Stomach (tissue), 9 donors: ENCODE results near the gene GRIFIN. TPM values are rescaled to one million over a fixed set of nuclear protein-coding genes. Genes with fewer than 3 reads are reported as not detected.

ENCODE experiments used
- DNase-seq, 2 donors: peaks; one replicate each; pipeline versions ENCODE4 v3.0.0 to v3.0.0-alpha.2; 2013 to 2019
- H3K27ac ChIP-seq, 5 donors: fragments of 200-600 bp in 4 of 5; sonication (generic) in 4 of 5; one replicate each; pipeline ENCODE4 v1.5.1; 2013 to 2019; ENCODE audit warnings: mild to moderate bottlenecking in 1 of 5, moderate library complexity in 1 of 5
- H3K27me3 ChIP-seq, 3 donors: fragments of 200-600 bp; sonication (generic); one replicate each; pipeline ENCODE4 v1.5.1; 2017 to 2019; ENCODE audit warnings: mixed run types in 1 of 3
- H3K36me3 ChIP-seq, 4 donors: fragments of 200-600 bp; sonication (generic); 1 replicate in 3 of 4; 2 replicates in 1 of 4; pipeline ENCODE4 v1.5.1; 2016 to 2019
- H3K4me1 ChIP-seq, 4 donors: fragments of 200-600 bp; sonication (generic); one replicate each; pipeline ENCODE4 v1.5.1; 2016 to 2019
- H3K4me3 ChIP-seq, 4 donors: fragments of 200-600 bp; sonication (generic) in 3 of 4; one replicate each; pipeline ENCODE4 v1.5.1; 2016 to 2019; ENCODE audit warnings: mild to moderate bottlenecking in 1 of 4
- H3K9me3 ChIP-seq, 4 donors: fragments of 200-600 bp; sonication (generic); one replicate each; pipeline ENCODE4 v1.5.1; 2016 to 2019
- CTCF ChIP-seq, 7 experiments: fragments of 450-650 bp in 4 of 7; fragments of 200-600 bp in 3 of 7; sonication (generic) in 3 of 7; IDR thresholded peaks; one replicate each; pipeline ENCODE4 v1.5.1; 2016 to 2019; ENCODE audit warnings: antibody characterized with exemption in 7 of 7, control low read depth in 2 of 7, mild to moderate bottlenecking in 1 of 7
- EP300 ChIP-seq: sonication (generic); formaldehyde crosslinking; IDR thresholded peaks from one replicate; pipeline ENCODE4 v1.6.1; 2017; ENCODE audit warnings: antibody characterized with exemption
- POLR2A ChIP-seq, 4 donors: fragments of 450-650 bp; IDR thresholded peaks; one replicate each; pipeline ENCODE4 v1.6.1; 2016; ENCODE audit warnings: antibody characterized with exemption in 4 of 4, control low read depth in 2 of 4, mild to moderate bottlenecking in 1 of 4, moderate library complexity in 1 of 4
- POLR2AphosphoS5 ChIP-seq, 3 donors: sonication (generic); formaldehyde crosslinking; IDR thresholded peaks; one replicate each; pipeline ENCODE4 v1.6.1; 2016; ENCODE audit warnings: antibody characterized with exemption in 3 of 3
- WGBS, 5 donors: extraction: QIAGEN DNeasy Blood & Tissue Kit in 3 of 5; methylation state at CpG; one replicate each; pipeline versions ENCODE4 v1.1.5 to v1.1.7; 2013 to 2018; 5-methylcytosine and 5-hydroxymethylcytosine counted together
- intact Hi-C: fragments of 100-400 bp; cut with DNase I; formaldehyde crosslinking; loops from one replicate; pipeline ENCODE4 v1.15.1; 2023; ENCODE audit warnings: low total_unique reads
- polyA plus RNA-seq, 3 donors: library from polyadenylated mRNA; stranded (reverse); fragments of 200-250 nt; gene quantifications; one replicate each; pipeline ENCODE4 v1.2.3, GENCODE V29; 2013
- total RNA-seq, 5 donors: library from RNA; depleted of rRNA; stranded (reverse); fragments of >200 nt; gene quantifications; one replicate each; pipeline versions ENCODE4 v1.1.0 to v1.2.3, GENCODE V29; 2014 to 2016
- donor health status: healthy with polysubstance abuse.
- donor health status: Bipolar disorder and iron deficiency.
- donor health status: healthy.

GRIFIN gene
- total and polyA plus RNA-seq, 8 donors, result not detected

- Histone ChIP-seq H3K27ac (peak overlapping the region in 3 of 5 donors; percentile 5 to 51 (median 38)), H3K27me3 (peaks cover 0 to 12% (median 0%) of the 10 kb centered on the region in 3 donors), H3K36me3 (no peaks in the 10 kb centered on the region), H3K4me1 (peaks cover 0 to 31% (median 28%) of the 10 kb centered on the region in 4 donors), H3K4me3 (no peak overlapping the region), H3K9me3 (no peaks in the 10 kb centered on the region)
- no peak for DNase-seq
- intact Hi-C loops, result no loop called here
- no peak for TF ChIP-seq EP300
- TF ChIP-seq POLR2A (IDR thresholded peaks at IDR 0.05), result no peak
- TF ChIP-seq CTCF (IDR thresholded peaks at IDR 0.05), result no peak
- no peak for TF ChIP-seq POLR2AphosphoS5 (IDR thresholded peaks at IDR 0.05)
- WGBS, 5 donors, result 64 to 79% (median 70%) methylated on average over 13 of the region's 13 CpGs
Measured at GRCh38 chr7:2490181-2490651, 14.0 kb upstream of the GRIFIN start.

- WGBS, 5 donors, result 34 to 54% (median 48%) methylated on average over 8 to 9 of the region's 9 CpGs
- Histone ChIP-seq H3K9me3 (no peaks in the 10 kb centered on the region), H3K4me3 (no peak overlapping the region), H3K4me1 (peaks cover 0 to 24% (median 16%) of the 10 kb centered on the region in 4 donors), H3K36me3 (no peaks in the 10 kb centered on the region), H3K27ac (peak overlapping the region in 2 of 5 donors; percentile 21 to 42), H3K27me3 (peaks cover 0 to 10% (median 0%) of the 10 kb centered on the region in 3 donors)
- TF ChIP-seq POLR2A (IDR thresholded peaks at IDR 0.05) (no peak), POLR2AphosphoS5 (IDR thresholded peaks at IDR 0.05) (no peak), CTCF (IDR thresholded peaks at IDR 0.05) (no peak), EP300 (no peak)
- no peak for DNase-seq
- intact Hi-C loops, result no loop called here
Measured at GRCh38 chr7:2488681-2489080, 12.5 kb upstream of the GRIFIN start.

GRCh38 chr7:2488272-2488645, 12.1 kb upstream of the GRIFIN start:
- intact Hi-C loops, result no loop called here
- 60 to 86% (median 83%) methylated on average over 5 to 8 of the region's 8 CpGs for WGBS, 5 donors
- H3K27ac ChIP-seq, result peak overlapping the region in 2 of 5 donors; percentile 21 to 42
- H3K36me3 ChIP-seq, result no peaks in the 10 kb centered on the region
- no peak overlapping the region for H3K4me3 ChIP-seq
- H3K4me1 ChIP-seq, result peaks cover 0 to 20% (median 12%) of the 10 kb centered on the region in 4 donors
- peaks cover 0 to 14% (median 0%) of the 10 kb centered on the region in 3 donors for H3K27me3 ChIP-seq
- TF ChIP-seq EP300, result no peak
- TF ChIP-seq POLR2A (IDR thresholded peaks at IDR 0.05), result no peak
- no peak for TF ChIP-seq POLR2AphosphoS5 (IDR thresholded peaks at IDR 0.05)
- TF ChIP-seq CTCF (IDR thresholded peaks at IDR 0.05), result no peak
- DNase-seq, result no peak
- peaks cover 0 to 3% (median 1%) of the 10 kb centered on the region in 4 donors for H3K9me3 ChIP-seq

GRCh38 chr7:2487586-2488271, 11.5 kb upstream of the GRIFIN start:
- intact Hi-C loops, result no loop called here

More at GRCh38 chr7:2487586-2488271, 11.5 kb upstream of the GRIFIN start:
- peaks cover 0 to 9% (median 7%) of the 10 kb centered on the region in 4 donors for H3K9me3 ChIP-seq
- no peak for TF ChIP-seq POLR2A (IDR thresholded peaks at IDR 0.05)
- no peak for TF ChIP-seq CTCF (IDR thresholded peaks at IDR 0.05)
- no peak for TF ChIP-seq EP300
- TF ChIP-seq POLR2AphosphoS5 (IDR thresholded peaks at IDR 0.05), result no peak
- H3K27me3 ChIP-seq, result peaks cover 0 to 16% (median 0%) of the 10 kb centered on the region in 3 donors
- no peak overlapping the region for H3K4me3 ChIP-seq
- no peaks in the 10 kb centered on the region for H3K36me3 ChIP-seq
- WGBS, 5 donors, result 47 to 71% (median 62%) methylated on average over 9 to 14 of the region's 14 CpGs
- peaks cover 0 to 17% (median 8%) of the 10 kb centered on the region in 4 donors for H3K4me1 ChIP-seq
- DNase-seq, result peak in 1 of 2 donors; percentile 79
- H3K27ac ChIP-seq, result peak overlapping the region in 2 of 5 donors; percentile 21 to 42
